GM23248 (cell line): ENCODE results near the gene MAP3K5.

Experiments used
- EZH2 ChIP-seq: fragments of 200-600 bp; sonication (generic); IDR thresholded peaks from 2 replicates; pipeline ENCODE4 v1.6.1; 2018; ENCODE audit warnings: antibody characterized with exemption, mild to moderate bottlenecking; ENCODE audit not compliant: insufficient read depth, poor library complexity, severe bottlenecking
- EZH2phosphoT487 ChIP-seq: fragments of 200-600 bp; sonication (generic); IDR thresholded peaks from 2 replicates; pipeline ENCODE4 v1.6.1; 2018; ENCODE audit warnings: antibody characterized with exemption, moderate library complexity, mild to moderate bottlenecking, low read depth; ENCODE audit not compliant: insufficient read depth

GRCh38 chr6:136717716-136717990 is 74.6 kb downstream of the MAP3K5 start:
- TF ChIP-seq EZH2 = no peak
- no peak for TF ChIP-seq EZH2phosphoT487
